ENCODE measurements around the gene RRP1B. TPM values are rescaled to one million over a fixed set of nuclear protein-coding genes. Genes with fewer than 3 reads are reported as not detected.

The RRP1B gene
- total RNA-seq, 1 experiment from 2014 or later, result 55.9 TPM

GRCh38 chr21:43702785-43703034 is 43.4 kb downstream of the RRP1B start:
- no peak overlapping the region for H3K27ac ChIP-seq (ENCODE audit: low read depth, low read length)
- no peaks in the 10 kb centered on the region for H3K79me2 ChIP-seq (ENCODE audit: insufficient read depth, low read length)
- H3K27me3 ChIP-seq (ENCODE audit: insufficient read depth, low read length), result no peaks in the 10 kb centered on the region
- no peak for DNase-seq (ENCODE audit: low read depth, low spot score)
- ChIA-PET RAD21 (ENCODE audit: low non-redundant PET in 1 of 2, low total read pairs in 2 of 2, uncharacterized antibody in 2 of 2, unreplicated experiment in 2 of 2) (no interaction called here), POLR2A (no interaction called here), CTCF (no interaction called here)
- no peak for ATAC-seq
- H3K9me3 ChIP-seq (ENCODE audit: control insufficient read depth in 1 of 2, insufficient read depth in 1 of 2, low read depth in 1 of 2, low read length in 2 of 2), result no peaks in the 10 kb centered on the region
- no peaks in the 10 kb centered on the region for H4K20me1 ChIP-seq (ENCODE audit: insufficient read depth)
- no peak overlapping the region for H3K4me3 ChIP-seq (replicated peaks in 1 of 2; ENCODE audit: low read depth in 1 of 2, low read length in 2 of 2)
- TF ChIP-seq POLR2AphosphoS5 (IDR thresholded peaks at IDR 0.05; ENCODE audit: low read depth, low read length) (no peak), FOSL1 (IDR thresholded peaks at IDR 0.05; ENCODE audit: low read depth) (no peak), YY1 (IDR thresholded peaks at IDR 0.05; ENCODE audit: extremely low read depth, insufficient replicate concordance, low read depth, low read length) (no peak), CEBPB (IDR thresholded peaks at IDR 0.05; ENCODE audit: low read depth) (no peak), REST (IDR thresholded peaks at IDR 0.05; ENCODE audit: low read depth) (no peak)
- H2AFZ ChIP-seq (ENCODE audit: low read depth, low read length, poor library complexity, severe bottlenecking), result no peak overlapping the region
- H3K9me2 ChIP-seq (ENCODE audit: insufficient read depth), result no peaks in the 10 kb centered on the region
- no TSS peak for BruUV-seq (replicated peaks)
- H3K36me3 ChIP-seq (ENCODE audit: control insufficient read depth in 1 of 2, insufficient read depth in 2 of 2, low read length in 2 of 2), result no peaks in the 10 kb centered on the region
- no peak overlapping the region for H3K4me2 ChIP-seq (ENCODE audit: low read length)
- no peak overlapping the region for H3K9ac ChIP-seq (ENCODE audit: low read length)
- peaks cover 9 to 22% of the 10 kb centered on the region in 2 experiments for H3K4me1 ChIP-seq (ENCODE audit: control insufficient read depth in 1 of 2, insufficient read depth in 2 of 2, low read length in 2 of 2)
- intact Hi-C loops (cut with micrococcal nuclease), result no loop called here

- no peak for ATAC-seq
- RAD21 ChIA-PET (ENCODE audit: low non-redundant PET in 1 of 2, low total read pairs in 2 of 2, uncharacterized antibody in 2 of 2, unreplicated experiment in 2 of 2), result no interaction called here
- Histone ChIP-seq H3K9me3 (ENCODE audit: control insufficient read depth in 1 of 2, insufficient read depth in 1 of 2, low read depth in 1 of 2, low read length in 2 of 2) (no peaks in the 10 kb centered on the region), H3K4me1 (ENCODE audit: control insufficient read depth in 1 of 2, insufficient read depth in 2 of 2, low read length in 2 of 2) (peaks cover 9 to 24% of the 10 kb centered on the region in 2 experiments), H3K9ac (ENCODE audit: low read length) (no peak overlapping the region), H3K27me3 (ENCODE audit: insufficient read depth, low read length) (no peaks in the 10 kb centered on the region), H3K4me2 (ENCODE audit: low read length) (no peak overlapping the region), H3K9me2 (ENCODE audit: insufficient read depth) (no peaks in the 10 kb centered on the region), H3K4me3 (replicated peaks in 1 of 2; ENCODE audit: low read depth in 1 of 2, low read length in 2 of 2) (no peak overlapping the region), H4K20me1 (ENCODE audit: insufficient read depth) (no peaks in the 10 kb centered on the region), H2AFZ (ENCODE audit: low read depth, low read length, poor library complexity, severe bottlenecking) (no peak overlapping the region), H3K36me3 (ENCODE audit: control insufficient read depth in 1 of 2, insufficient read depth in 2 of 2, low read length in 2 of 2) (no peaks in the 10 kb centered on the region), H3K79me2 (ENCODE audit: insufficient read depth, low read length) (no peaks in the 10 kb centered on the region), H3K27ac (ENCODE audit: low read depth, low read length) (no peak overlapping the region)
- TF ChIP-seq TCF7L2 (IDR thresholded peaks at IDR 0.05; ENCODE audit: borderline replicate concordance, extremely low read depth, insufficient read depth, insufficient read length), result no peak
- no peak for TF ChIP-seq FOSL1 (IDR thresholded peaks at IDR 0.05; ENCODE audit: low read depth)
- TF ChIP-seq SIN3A (IDR thresholded peaks at IDR 0.05; ENCODE audit: low read depth), result no peak
- TF ChIP-seq SP1 (IDR thresholded peaks at IDR 0.05; ENCODE audit: low read depth), result no peak
- TF ChIP-seq MAX (IDR thresholded peaks at IDR 0.05), result no peak
- no peak for TF ChIP-seq CBX3 (IDR thresholded peaks at IDR 0.05; ENCODE audit: low read depth)
- TF ChIP-seq POLR2AphosphoS5 (IDR thresholded peaks at IDR 0.05; ENCODE audit: low read depth, low read length), result no peak
- DNase-seq (ENCODE audit: low read depth, low spot score), result no peak
- no TSS peak for BruUV-seq (replicated peaks)
- POLR2A ChIA-PET, result no interaction called here
- CTCF ChIA-PET, result no interaction called here
- intact Hi-C loops (cut with micrococcal nuclease), result no loop called here
These were observed 43.9 kb downstream of the RRP1B start for GRCh38 chr21:43703035-43703880.
